Activated naive CD8-positive, alpha-beta T cell treated with anti-CD3 and anti-CD28 coated beads, Interleukin-2, amount 50 U/mL, for 24 hours (primary cell): ENCODE results near the gene NOL4L.
A peak's percentile ranks its signal among the peaks of the same experiment; 100 is the strongest.

Experiments used
- ATAC-seq: fragments of 150-1000 bp; cut with Tn5 transposase; one replicate; pipeline ENCODE4 v1.10.0; 2021
- DNase-seq: peaks from one replicate; pipeline ENCODE4 v3.0.0; 2021
- H3K27ac Mint-ChIP-seq: one replicate; pipeline ENCODE4 v1.8.0; 2021; ENCODE audit warnings: mild to moderate bottlenecking, mixed read lengths
- H3K27me3 Mint-ChIP-seq: one replicate; pipeline ENCODE4 v1.8.0; 2021; ENCODE audit warnings: mixed read lengths
- H3K36me3 Mint-ChIP-seq: one replicate; pipeline ENCODE4 v1.8.0; 2021; ENCODE audit warnings: low read depth, mixed read lengths
- H3K4me1 Mint-ChIP-seq: one replicate; pipeline ENCODE4 v1.8.0; 2021; ENCODE audit warnings: mixed read lengths
- H3K4me3 Mint-ChIP-seq: one replicate; pipeline ENCODE4 v1.8.0; 2021; ENCODE audit warnings: mild to moderate bottlenecking, moderate library complexity, mixed read lengths
- H3K9me3 Mint-ChIP-seq: one replicate; pipeline ENCODE4 v1.8.0; 2021; ENCODE audit warnings: mixed read lengths

NOL4L gene

GRCh38 chr20:32542259-32542615, 42.9 kb downstream of the NOL4L start:
- Mint-ChIP-seq H3K36me3 (peaks cover 2% of the 10 kb centered on the region), H3K9me3 (no peaks in the 10 kb centered on the region), H3K27me3 (no peaks in the 10 kb centered on the region), H3K4me3 (no peak overlapping the region), H3K27ac (peak overlapping the region; percentile 21), H3K4me1 (peaks cover 83% of the 10 kb centered on the region)
- ATAC-seq = no peak
- DNase-seq = no peak

DNA sequence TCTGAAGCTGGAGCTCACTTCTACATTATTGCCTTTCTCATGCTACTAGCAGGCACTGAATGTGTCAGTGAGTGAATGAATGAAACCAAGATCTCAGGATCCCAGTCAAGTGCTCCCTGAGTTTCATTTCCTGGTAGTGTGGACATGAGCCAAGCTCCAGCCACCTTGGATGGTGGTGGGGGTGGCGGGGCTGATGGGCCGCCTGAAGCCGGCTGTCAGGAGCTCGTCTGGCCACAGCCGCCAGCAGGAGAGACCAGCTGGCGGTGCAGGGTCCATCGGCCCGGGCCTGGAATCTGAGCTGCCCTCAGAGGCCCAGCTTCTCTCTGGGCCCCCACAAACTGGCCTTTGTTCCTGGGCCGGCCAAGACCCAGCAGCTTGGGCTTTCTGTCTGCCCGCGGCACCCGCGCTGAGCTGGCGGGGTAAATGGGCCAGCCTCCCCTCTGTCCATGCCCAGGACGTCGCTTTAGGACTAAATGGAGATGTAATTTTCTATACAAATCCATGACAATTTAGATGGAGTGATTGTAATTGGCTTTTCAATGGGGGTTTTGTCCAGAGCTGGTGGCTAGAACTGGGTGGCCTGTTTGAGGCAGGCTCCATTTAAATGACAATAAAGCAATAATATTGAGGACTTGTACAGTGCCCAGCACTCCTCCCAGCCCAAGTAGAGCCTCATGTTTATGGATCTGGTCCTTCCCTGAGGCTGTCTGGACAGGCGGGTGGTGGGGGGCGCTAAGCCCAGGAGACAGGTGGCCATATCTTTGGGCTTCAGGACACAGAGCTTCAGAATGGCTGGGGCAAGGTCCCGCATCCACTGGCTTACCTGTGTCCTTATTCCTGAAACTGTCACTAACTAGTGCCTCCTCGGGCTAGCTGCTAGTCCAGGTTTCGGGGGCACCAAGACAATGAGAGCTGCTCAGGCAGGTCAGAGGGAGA, 43.5 kb downstream of the NOL4L start:
- peaks cover 80% of the 10 kb centered on the region for H3K4me1 Mint-ChIP-seq
- ATAC-seq = no peak

DNA sequence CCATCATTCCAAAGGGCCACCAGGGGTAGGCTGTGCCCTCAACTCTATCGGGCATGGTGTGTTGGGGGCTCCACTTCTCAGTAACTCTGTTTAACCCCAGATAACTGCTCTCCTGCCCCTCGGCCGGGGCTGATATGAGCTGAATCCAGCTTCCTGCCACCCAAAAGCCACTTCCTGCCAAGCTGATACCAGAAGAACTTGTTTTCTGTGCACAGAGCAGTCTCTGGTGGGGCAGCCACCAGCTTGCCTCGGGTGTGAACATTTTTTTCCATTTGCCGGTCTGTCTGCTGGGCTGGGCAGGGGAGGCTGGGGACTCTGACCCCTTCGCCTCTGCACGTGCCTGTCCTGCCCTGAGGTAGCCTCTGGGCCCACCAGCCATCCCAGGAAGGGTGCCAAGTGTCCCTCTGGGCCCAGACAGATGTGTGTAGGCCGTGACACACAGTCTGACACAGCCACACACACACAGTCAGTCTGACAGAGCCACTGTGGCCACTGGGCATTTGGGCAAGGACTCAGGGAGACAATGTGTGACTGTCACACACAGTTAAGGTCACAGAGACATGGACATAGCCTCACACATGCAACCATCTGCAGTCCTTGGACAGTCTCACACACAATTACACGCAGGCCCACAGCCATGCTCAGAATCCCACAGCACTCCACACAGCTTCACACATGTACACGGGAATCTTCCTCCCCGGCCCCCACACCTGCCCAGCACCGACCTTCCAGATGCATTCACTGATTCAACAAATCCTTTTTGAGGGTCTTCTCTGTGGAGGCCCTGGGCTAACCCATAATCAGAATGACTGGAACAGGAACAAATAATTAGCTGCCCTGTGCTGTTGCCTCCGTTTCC, 45.1 kb downstream of the NOL4L start:
- Mint-ChIP-seq H3K27me3 (no peaks in the 10 kb centered on the region), H3K9me3 (no peaks in the 10 kb centered on the region), H3K27ac (peak overlapping the region; percentile 99), H3K4me3 (peak overlapping the region; percentile 71), H3K4me1 (peaks cover 83% of the 10 kb centered on the region), H3K36me3 (peaks cover 2% of the 10 kb centered on the region)
- DNase-seq = peak; percentile 69
- ATAC-seq = peak; percentile 64

More for the DNA sequence above, 43.5 kb downstream of the NOL4L start:
- peak overlapping the region; percentile 99 for H3K27ac Mint-ChIP-seq
- DNase-seq = no peak
- H3K36me3 Mint-ChIP-seq = peaks cover 2% of the 10 kb centered on the region
- no peak overlapping the region for H3K4me3 Mint-ChIP-seq
- H3K9me3 Mint-ChIP-seq = no peaks in the 10 kb centered on the region
- H3K27me3 Mint-ChIP-seq = no peaks in the 10 kb centered on the region

DNA sequence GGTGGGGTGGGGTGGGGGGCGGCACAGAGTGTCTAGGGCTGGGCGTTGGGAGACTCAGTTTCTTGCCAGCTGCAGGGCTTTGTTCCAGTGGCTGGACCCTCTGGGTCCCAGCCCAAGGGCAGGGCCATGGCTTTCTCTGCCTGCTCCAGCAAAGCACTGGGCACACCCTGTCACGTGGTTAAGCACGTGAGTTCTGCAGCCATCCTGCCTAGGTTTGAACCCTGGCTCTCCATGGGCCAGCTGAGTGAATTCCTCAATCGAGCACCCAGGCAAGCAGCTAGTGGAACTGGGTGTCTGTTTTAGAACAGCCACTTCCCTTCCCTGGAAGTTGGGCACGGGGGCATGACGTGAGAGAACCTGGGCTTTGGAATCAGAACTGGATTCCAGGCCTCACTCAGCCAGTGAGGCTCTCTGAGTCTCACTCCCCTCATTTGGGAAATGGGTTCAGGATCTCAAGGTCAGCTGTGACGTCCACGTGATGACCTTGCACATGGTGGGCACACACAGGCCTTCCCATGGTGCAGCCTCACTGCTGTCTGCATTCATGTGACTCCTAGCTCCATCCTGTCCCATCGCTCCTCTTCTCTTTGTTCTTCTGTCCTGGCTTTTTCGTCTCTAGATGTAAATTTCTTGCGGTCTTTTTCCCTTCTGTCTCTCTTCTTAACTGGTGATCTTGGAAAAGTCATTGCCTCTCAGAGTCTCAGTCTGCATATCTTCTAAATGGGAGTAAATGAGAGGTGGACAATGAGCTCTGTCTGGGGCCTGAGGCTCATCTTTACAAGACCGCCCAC, 45.9 kb downstream of the NOL4L start:
- no peaks in the 10 kb centered on the region for H3K9me3 Mint-ChIP-seq
- peak overlapping the region; percentile 99 for H3K27ac Mint-ChIP-seq
- H3K27me3 Mint-ChIP-seq = no peaks in the 10 kb centered on the region
- H3K4me1 Mint-ChIP-seq = peaks cover 85% of the 10 kb centered on the region
- no peak for DNase-seq
- no peak for ATAC-seq
- peaks cover 2% of the 10 kb centered on the region for H3K36me3 Mint-ChIP-seq
- peak overlapping the region; percentile 71 for H3K4me3 Mint-ChIP-seq

GRCh38 chr20:32538526-32538939, 46.6 kb downstream of the NOL4L start:
- Mint-ChIP-seq H3K36me3 (peaks cover 2% of the 10 kb centered on the region), H3K4me1 (peaks cover 85% of the 10 kb centered on the region), H3K9me3 (no peaks in the 10 kb centered on the region), H3K27ac (peak overlapping the region; percentile 99), H3K4me3 (peak overlapping the region; percentile 62), H3K27me3 (no peaks in the 10 kb centered on the region)
- no peak for ATAC-seq
- no peak for DNase-seq

DNA sequence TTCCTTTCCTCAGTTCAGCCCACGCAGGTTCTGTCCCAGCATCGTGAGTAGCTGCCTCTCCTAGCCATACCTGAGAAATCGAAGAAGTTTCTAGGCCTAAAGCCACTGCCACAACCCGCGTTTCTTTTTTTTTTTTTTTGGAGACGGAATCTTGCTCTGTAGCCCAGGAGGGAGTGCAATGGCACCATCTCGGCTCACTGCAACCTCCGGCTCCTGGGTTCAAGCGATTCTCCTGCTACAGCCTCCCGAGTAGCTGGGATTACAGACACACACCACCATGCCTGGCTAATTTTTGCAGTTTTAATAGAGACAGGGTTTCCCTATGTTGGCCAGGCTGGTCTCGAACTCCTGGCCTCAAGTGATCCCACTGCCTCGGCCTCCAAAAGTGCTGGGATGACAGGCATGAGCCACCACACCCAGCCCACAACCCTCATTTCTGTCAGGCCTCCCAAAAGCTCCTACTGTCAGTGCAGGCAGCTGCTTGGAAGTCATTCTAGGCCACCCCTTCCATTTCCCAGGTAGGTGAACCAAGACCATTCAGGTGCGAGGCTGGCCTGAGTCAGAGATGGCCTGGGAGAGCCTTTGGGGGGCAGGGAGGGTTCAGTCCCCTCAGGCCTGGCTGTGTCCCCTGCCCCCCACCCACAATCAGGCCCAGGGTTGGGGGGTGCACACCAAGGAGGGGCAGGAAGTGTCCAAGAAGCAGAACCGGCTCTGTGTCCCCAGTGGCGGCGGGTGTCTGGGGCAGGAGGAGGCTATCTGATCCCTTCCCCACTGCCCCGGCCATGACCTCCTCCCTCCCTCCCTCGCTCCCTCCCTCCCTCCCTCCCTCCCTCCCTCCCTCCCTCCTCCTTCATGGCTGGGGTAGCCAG, 47.2 kb downstream of the NOL4L start:
- DNase-seq (no peak), ATAC-seq (no peak)
- Mint-ChIP-seq H3K4me3 (peak overlapping the region; percentile 87), H3K27me3 (no peaks in the 10 kb centered on the region), H3K36me3 (peaks cover 2% of the 10 kb centered on the region), H3K27ac (peak overlapping the region; percentile 91), H3K4me1 (peaks cover 83% of the 10 kb centered on the region), H3K9me3 (no peaks in the 10 kb centered on the region)

DNA sequence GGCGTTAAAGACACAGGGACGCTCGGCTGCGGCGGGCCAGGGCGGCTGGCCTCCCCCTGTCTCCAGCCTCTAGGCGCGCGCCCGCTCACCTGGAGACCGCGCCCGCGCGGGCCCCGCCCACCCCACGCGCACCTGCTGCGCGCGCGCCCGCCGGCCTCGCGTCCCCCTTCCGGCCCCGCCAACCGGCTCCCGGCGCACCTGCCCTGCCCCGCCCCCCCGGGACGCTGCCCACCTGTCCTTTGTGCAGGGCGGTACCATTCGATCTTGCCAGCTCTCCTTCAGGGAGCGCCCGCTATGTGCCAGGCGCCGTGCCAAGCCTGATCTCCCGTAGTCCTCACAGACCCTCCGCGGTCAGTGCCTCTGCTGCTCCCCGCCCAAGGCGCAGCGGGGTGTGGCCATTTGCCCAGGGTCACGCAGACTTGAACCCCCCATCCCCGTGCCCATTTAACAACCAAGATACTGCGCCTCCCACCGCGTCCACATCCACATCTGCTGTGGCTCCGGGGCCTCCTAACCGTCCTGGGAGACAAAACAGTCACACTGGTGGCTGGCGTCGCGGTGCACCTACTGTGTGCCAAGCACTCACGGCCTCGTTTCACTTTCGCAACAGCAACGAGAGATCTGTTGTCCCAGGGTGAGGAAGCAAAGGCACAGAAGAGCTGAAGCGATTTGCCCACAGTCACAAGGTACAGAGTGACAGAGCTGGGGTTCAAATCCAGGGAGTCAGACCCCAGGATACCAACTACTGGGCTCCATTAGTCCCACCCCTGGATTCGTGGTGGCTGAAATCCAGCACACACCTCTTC, 48.1 kb downstream of the NOL4L start:
- Mint-ChIP-seq H3K9me3 (no peaks in the 10 kb centered on the region), H3K4me3 (peak overlapping the region; percentile 87), H3K36me3 (peaks cover 2% of the 10 kb centered on the region), H3K27ac (peak overlapping the region; percentile 91), H3K27me3 (no peaks in the 10 kb centered on the region), H3K4me1 (peaks cover 80% of the 10 kb centered on the region)
- no peak for ATAC-seq
- DNase-seq = peak; percentile 49

DNA sequence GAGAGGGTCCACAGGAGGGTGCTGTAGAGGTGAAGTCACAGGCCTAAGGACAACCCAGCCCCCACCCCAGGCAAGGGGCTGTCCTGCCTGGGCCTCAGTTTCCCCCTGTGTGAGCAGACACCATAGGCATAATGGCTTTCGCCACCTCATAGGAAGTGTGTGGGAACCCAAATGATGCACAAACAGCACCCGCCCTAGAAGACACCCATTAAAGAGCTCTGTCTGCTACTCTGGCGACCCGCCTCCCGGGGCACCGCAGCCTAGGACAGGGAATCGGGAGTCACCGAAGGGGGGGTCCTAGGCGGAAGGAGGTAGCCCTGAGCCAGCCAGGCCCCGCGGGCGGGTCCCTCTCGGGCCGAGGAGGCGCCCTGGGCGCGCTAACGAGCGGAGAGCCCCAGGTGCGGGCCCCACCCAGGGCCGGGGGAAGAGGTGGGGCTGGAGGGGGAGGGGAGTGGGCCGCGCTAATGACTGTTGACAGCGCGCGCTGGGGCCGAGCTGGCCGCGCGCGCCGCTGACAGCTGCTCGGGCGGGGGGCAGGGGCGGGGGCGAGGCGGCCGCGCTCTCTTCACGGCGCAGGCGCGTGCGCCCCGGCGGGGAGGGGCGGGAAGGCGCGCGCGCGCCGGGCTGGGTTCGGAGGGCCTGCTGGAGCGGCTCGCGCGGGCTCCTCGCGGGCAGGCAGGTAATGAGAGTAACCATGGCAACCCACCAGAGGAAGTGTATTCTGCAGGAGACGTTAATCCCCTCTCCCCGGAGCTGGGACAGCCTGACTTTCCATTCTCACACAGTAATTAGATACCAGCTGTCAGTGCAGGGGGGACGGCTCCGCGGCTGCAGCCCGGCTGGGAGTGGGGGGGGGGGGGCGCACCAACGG, 48.9 kb downstream of the NOL4L start:
- Mint-ChIP-seq H3K9me3 (no peaks in the 10 kb centered on the region), H3K36me3 (peaks cover 2% of the 10 kb centered on the region), H3K4me3 (peak overlapping the region; percentile 79), H3K27me3 (no peaks in the 10 kb centered on the region), H3K4me1 (peaks cover 79% of the 10 kb centered on the region), H3K27ac (peak overlapping the region; percentile 86)
- ATAC-seq = peak; percentile 34
- DNase-seq = peak; percentile 78

- ATAC-seq (no peak), DNase-seq (no peak)
- H3K4me1 Mint-ChIP-seq = peaks cover 74% of the 10 kb centered on the region
- H3K4me3 Mint-ChIP-seq = peak overlapping the region; percentile 79
- no peaks in the 10 kb centered on the region for H3K27me3 Mint-ChIP-seq
- H3K9me3 Mint-ChIP-seq = no peaks in the 10 kb centered on the region
- peak overlapping the region; percentile 86 for H3K27ac Mint-ChIP-seq
- H3K36me3 Mint-ChIP-seq = peaks cover 2% of the 10 kb centered on the region
Measured at GRCh38 chr20:32535316-32535952, 49.7 kb downstream of the NOL4L start.

- DNase-seq = no peak
- Mint-ChIP-seq H3K4me1 (peaks cover 71% of the 10 kb centered on the region), H3K4me3 (peak overlapping the region; percentile 79), H3K27me3 (no peaks in the 10 kb centered on the region), H3K27ac (peak overlapping the region; percentile 86), H3K36me3 (peaks cover 2% of the 10 kb centered on the region), H3K9me3 (no peaks in the 10 kb centered on the region)
- peak; percentile 36 for ATAC-seq
Measured at GRCh38 chr20:32534661-32535240, 50.4 kb downstream of the NOL4L start.

- no peaks in the 10 kb centered on the region for H3K9me3 Mint-ChIP-seq
- no peaks in the 10 kb centered on the region for H3K27me3 Mint-ChIP-seq
- DNase-seq (no peak), ATAC-seq (no peak)
- no peak overlapping the region for H3K4me3 Mint-ChIP-seq
- no peaks in the 10 kb centered on the region for H3K36me3 Mint-ChIP-seq
- peaks cover 71% of the 10 kb centered on the region for H3K4me1 Mint-ChIP-seq
- no peak overlapping the region for H3K27ac Mint-ChIP-seq
Measured at GRCh38 chr20:32533732-32534131, 51.4 kb downstream of the NOL4L start.
